ENCODE results near the gene METTL2B.
"Not testable (repeated sequence)": the region's sequence is repeated elsewhere in the genome, so short reads cannot be mapped to it uniquely, and the experiment has no call there.

METTL2B gene

GRCh38 chr7:128550920-128551319 lies 74.4 kb downstream of the METTL2B start:
- no peak for TF ChIP-seq GATA1 (IDR thresholded peaks at IDR 0.05; ENCODE audit: low read depth, low read length)
- TF ChIP-seq POLR2A (IDR thresholded peaks at IDR 0.05; ENCODE audit: low read length): no peak
- DNase-seq: no peak

DNA sequence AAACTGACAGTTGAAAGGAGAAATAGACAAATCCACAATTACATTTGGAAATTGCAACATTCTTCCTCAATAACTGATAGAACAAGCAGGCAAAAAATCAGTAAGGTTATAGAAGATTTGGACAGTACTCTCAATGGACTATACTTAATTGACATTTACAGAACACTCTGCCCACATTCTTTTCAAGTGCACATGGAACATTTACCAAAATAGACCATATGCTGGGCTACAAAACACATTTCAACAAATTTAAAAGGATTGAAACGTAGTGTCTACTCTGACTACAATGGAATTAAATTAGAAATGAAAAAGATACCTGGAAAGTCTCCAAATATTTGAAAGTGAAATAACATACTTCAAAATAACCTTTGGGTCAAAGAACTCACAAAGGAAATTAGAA lies 77.8 kb downstream of the METTL2B start:
- not testable (repeated sequence) for DNase-seq

Measured in erythroblast (primary cell).